PFSK-1 (cell line): ENCODE measurements around the gene IRF4.

Source experiments
- FOXP2 ChIP-seq: optimal IDR thresholded peaks from 2 replicates; pipeline ENCODE3; 2011; ENCODE audit warnings: borderline replicate concordance, control low read depth, inconsistent platforms; ENCODE audit not compliant: insufficient read depth; ENCODE audit errors: extremely low read length, extremely low read depth
- POLR2AphosphoS5 ChIP-seq: IDR thresholded peaks from 2 replicates; pipeline ENCODE4 v1.6.1; 2012; ENCODE audit warnings: low read depth, mild to moderate bottlenecking, control low read depth, low read length, moderate library complexity
- REST ChIP-seq, 2 experiments: IDR thresholded peaks; 2 replicates each; pipeline versions ENCODE4 v1.6.1 to v1.8.0; 2011 to 2012; ENCODE audit warnings: low read depth in 2 of 2, low read length in 2 of 2, control low read depth in 1 of 2, inconsistent platforms in 1 of 2, mild to moderate bottlenecking in 1 of 2, moderate library complexity in 1 of 2; ENCODE audit not compliant: insufficient read depth in 1 of 2
- SIN3A ChIP-seq: IDR thresholded peaks from 2 replicates; pipeline ENCODE4 v1.6.1; 2012; ENCODE audit warnings: mild to moderate bottlenecking, low read length, moderate library complexity, borderline replicate concordance; ENCODE audit not compliant: insufficient read depth
- TAF1 ChIP-seq: IDR thresholded peaks from 2 replicates; pipeline ENCODE4 v1.6.1; 2012; ENCODE audit warnings: low read length, control low read depth, borderline replicate concordance; ENCODE audit not compliant: insufficient read depth

The IRF4 gene

GRCh38 chr6:370555-370954 lies 21.0 kb upstream of the IRF4 start:
- no peak for TF ChIP-seq POLR2AphosphoS5
- TF ChIP-seq SIN3A: no peak
- TF ChIP-seq REST (IDR thresholded peaks at IDR 0.05; ENCODE audit: insufficient read depth in 1 of 2, low read depth in 2 of 2, low read length in 2 of 2): no peak
- TF ChIP-seq TAF1: no peak
- no peak for TF ChIP-seq FOXP2

- TF ChIP-seq POLR2AphosphoS5 (no peak), SIN3A (no peak)
Observed at GRCh38 chr6:372336-372911, 19.1 kb upstream of the IRF4 start.

GRCh38 chr6:373031-373430 lies 18.5 kb upstream of the IRF4 start:
- TF ChIP-seq FOXP2 (no peak), SIN3A (no peak), POLR2AphosphoS5 (no peak), TAF1 (no peak), REST (IDR thresholded peaks at IDR 0.05; ENCODE audit: insufficient read depth in 1 of 2, low read depth in 2 of 2, low read length in 2 of 2) (no peak)

GRCh38 chr6:373773-374724 lies 17.5 kb upstream of the IRF4 start:
- TF ChIP-seq POLR2AphosphoS5 (no peak), FOXP2 (no peak), TAF1 (no peak), SIN3A (no peak), REST (IDR thresholded peaks at IDR 0.05; ENCODE audit: insufficient read depth in 1 of 2, low read depth in 2 of 2, low read length in 2 of 2) (no peak)

- TF ChIP-seq FOXP2 (no peak), POLR2AphosphoS5 (no peak), REST (IDR thresholded peaks at IDR 0.05; ENCODE audit: insufficient read depth in 1 of 2, low read depth in 2 of 2, low read length in 2 of 2) (no peak), SIN3A (no peak), TAF1 (no peak)
Observed at GRCh38 chr6:374956-375355, 16.6 kb upstream of the IRF4 start.
